ENCODE measurements around the gene TIAM2. TPM values are rescaled to one million over a fixed set of nuclear protein-coding genes. Genes with fewer than 3 reads are reported as not detected.

Gene TIAM2
- total RNA-seq, 2 experiments from 2014 or later = 5.4 to 6.2 TPM

DNA sequence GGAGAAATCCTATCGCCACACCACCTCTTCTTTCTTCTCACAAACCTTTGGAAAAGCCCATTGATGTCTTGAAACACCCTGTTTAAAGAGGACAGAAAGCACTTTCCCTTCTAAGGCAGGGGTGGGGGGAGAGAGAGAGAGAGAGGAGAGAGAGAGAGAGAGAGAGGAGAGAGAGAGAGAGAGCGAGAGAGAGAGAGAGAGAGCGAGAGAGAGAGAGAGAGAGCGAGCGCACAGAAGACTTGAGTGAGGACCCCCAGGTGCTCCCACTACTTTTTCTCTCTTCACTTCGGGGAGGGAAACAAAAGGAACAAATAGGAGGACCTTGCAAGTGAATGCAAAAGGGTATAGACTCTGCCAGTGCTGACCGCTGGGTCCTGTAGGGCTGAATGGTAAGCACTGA lies 52.4 kb downstream of the TIAM2 start:
- H3K4me3 ChIP-seq (ENCODE audit: low read depth, low read length, poor library complexity, severe bottlenecking) = no peak overlapping the region
- TF ChIP-seq EZH2phosphoT487 (IDR thresholded peaks at IDR 0.05; ENCODE audit: borderline replicate concordance, low read depth, low read length) = no peak
- TF ChIP-seq, protein P1, sequence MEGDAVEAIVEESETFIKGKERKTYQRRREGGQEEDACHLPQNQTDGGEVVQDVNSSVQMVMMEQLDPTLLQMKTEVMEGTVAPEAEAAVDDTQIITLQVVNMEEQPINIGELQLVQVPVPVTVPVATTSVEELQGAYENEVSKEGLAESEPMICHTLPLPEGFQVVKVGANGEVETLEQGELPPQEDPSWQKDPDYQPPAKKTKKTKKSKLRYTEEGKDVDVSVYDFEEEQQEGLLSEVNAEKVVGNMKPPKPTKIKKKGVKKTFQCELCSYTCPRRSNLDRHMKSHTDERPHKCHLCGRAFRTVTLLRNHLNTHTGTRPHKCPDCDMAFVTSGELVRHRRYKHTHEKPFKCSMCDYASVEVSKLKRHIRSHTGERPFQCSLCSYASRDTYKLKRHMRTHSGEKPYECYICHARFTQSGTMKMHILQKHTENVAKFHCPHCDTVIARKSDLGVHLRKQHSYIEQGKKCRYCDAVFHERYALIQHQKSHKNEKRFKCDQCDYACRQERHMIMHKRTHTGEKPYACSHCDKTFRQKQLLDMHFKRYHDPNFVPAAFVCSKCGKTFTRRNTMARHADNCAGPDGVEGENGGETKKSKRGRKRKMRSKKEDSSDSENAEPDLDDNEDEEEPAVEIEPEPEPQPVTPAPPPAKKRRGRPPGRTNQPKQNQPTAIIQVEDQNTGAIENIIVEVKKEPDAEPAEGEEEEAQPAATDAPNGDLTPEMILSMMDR (conservative IDR thresholded peaks at IDR 0.05; ENCODE audit: low read length) = no peak
- H3K27ac ChIP-seq (ENCODE audit: low read depth, low read length, poor library complexity, severe bottlenecking) = no peak overlapping the region
- CTCF ChIA-PET (ENCODE audit: unreplicated experiment) = no interaction called here
- no peak overlapping the region for H2AFZ ChIP-seq (ENCODE audit: low read length)
- BruUV-seq (replicated peaks) = no TSS peak
- H4K20me1 ChIP-seq (ENCODE audit: insufficient read depth, low read length) = no peaks in the 10 kb centered on the region
- H3K36me3 ChIP-seq (ENCODE audit: insufficient read depth, low read length) = no peaks in the 10 kb centered on the region
- intact Hi-C loops (cut with micrococcal nuclease; ENCODE audit: unreplicated experiment) = no loop called here
- POLR2A ChIA-PET = no interaction called here
- H3K4me2 ChIP-seq (ENCODE audit: low read length) = no peak overlapping the region
- no peaks in the 10 kb centered on the region for H3K4me1 ChIP-seq (ENCODE audit: insufficient read depth, low read length, poor library complexity, severe bottlenecking)
- no peaks in the 10 kb centered on the region for H3K9me3 ChIP-seq (ENCODE audit: low read length)
- no peaks in the 10 kb centered on the region for H3K79me2 ChIP-seq (ENCODE audit: insufficient read depth, low read depth, low read length)
- no peak for DNase-seq (ENCODE audit: low spot score)
- no peaks in the 10 kb centered on the region for H3K9me2 ChIP-seq (ENCODE audit: insufficient read depth, low read length)

DNA sequence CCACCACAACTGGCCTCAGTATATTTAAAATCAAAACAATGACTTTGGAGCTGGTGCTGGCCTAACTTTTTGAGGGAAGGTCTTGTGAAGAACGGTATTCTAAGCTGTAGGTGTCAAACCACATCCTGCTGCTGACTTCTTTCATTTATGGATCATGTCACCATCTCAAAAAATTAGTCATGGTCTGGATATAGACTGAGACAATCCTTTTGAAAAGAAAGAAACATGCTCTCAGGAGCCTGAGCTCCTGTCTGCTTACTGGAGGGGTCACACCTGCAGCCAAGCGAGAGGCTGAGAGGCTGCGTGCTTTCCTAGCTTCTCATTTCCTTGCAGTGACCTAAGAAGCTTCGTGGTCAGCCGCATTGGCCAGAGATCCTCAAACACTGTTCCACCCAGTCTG lies 55.2 kb downstream of the TIAM2 start:
- H3K9me2 ChIP-seq (ENCODE audit: insufficient read depth, low read length) = no peaks in the 10 kb centered on the region
- H2AFZ ChIP-seq (ENCODE audit: low read length) = no peak overlapping the region
- no peaks in the 10 kb centered on the region for H3K4me1 ChIP-seq (ENCODE audit: insufficient read depth, low read length, poor library complexity, severe bottlenecking)
- no peaks in the 10 kb centered on the region for H3K79me2 ChIP-seq (ENCODE audit: insufficient read depth, low read depth, low read length)
- no peak overlapping the region for H3K4me2 ChIP-seq (ENCODE audit: low read length)
- no peak overlapping the region for H3K27ac ChIP-seq (ENCODE audit: low read depth, low read length, poor library complexity, severe bottlenecking)
- CTCF ChIA-PET (ENCODE audit: unreplicated experiment) = interaction anchor here (0.6 kb wide), 1 partner anchor 59 kb away, joined by 3 read pairs; no protein-coding TSS in a partner anchor
- intact Hi-C loops (cut with micrococcal nuclease; ENCODE audit: unreplicated experiment) = no loop called here
- DNase-seq (ENCODE audit: low spot score) = no peak
- H3K36me3 ChIP-seq (ENCODE audit: insufficient read depth, low read length) = no peaks in the 10 kb centered on the region
- H3K9me3 ChIP-seq (ENCODE audit: low read length) = no peaks in the 10 kb centered on the region
- no TSS peak for BruUV-seq (replicated peaks)
- TF ChIP-seq, protein P1 (conservative IDR thresholded peaks at IDR 0.05; ENCODE audit: low read length) = no peak
- TF ChIP-seq EZH2phosphoT487 (IDR thresholded peaks at IDR 0.05; ENCODE audit: borderline replicate concordance, low read depth, low read length) = no peak
- no peaks in the 10 kb centered on the region for H4K20me1 ChIP-seq (ENCODE audit: insufficient read depth, low read length)
- POLR2A ChIA-PET = interaction anchor here (1.1 kb wide), 1 partner anchor 68 kb away, joined by 3 read pairs; no protein-coding TSS in a partner anchor
- H3K4me3 ChIP-seq (ENCODE audit: low read depth, low read length, poor library complexity, severe bottlenecking) = no peak overlapping the region

DNA sequence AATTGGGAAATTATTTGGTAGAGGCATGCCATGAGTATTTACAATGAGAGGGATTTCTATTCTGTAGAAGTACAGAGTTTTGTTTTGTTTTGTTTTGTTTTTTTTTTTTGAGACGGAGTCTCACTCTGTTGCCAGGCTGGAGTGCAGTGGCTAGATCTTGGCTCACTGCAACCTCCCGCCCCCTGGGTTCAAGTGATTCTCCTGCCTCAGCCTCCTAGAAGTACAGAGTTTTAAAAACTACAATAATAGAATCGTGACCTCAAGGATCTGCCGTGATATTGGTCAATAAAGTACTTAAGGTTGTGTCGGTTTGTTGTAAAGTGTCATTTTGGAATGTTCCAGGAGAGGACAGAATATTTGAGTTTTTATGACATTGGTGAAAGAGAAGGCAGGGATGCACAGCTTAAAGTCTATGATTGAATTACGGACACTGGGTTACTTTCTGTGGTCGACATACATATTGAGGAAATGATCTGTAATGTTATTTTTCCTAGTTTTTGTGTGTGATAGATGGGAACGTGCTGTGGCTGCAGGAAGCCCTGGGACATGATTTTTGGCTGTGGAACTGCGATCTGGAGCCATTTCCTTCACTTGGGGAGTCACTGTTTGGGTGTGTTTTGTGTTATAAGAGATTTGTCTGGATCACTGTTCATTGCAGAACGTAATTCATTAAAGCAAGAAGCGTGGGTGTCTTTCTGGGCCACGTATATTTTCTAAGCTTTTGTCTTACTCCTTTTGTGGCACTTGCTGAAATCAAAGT lies 59.6 kb downstream of the TIAM2 start:
- H3K4me2 ChIP-seq (ENCODE audit: low read length) = no peak overlapping the region
- H3K79me2 ChIP-seq (ENCODE audit: insufficient read depth, low read depth, low read length) = no peaks in the 10 kb centered on the region
- no peak for TF ChIP-seq EZH2phosphoT487 (IDR thresholded peaks at IDR 0.05; ENCODE audit: borderline replicate concordance, low read depth, low read length)
- TF ChIP-seq, protein P1 (conservative IDR thresholded peaks at IDR 0.05; ENCODE audit: low read length) = no peak
- intact Hi-C loops (cut with micrococcal nuclease; ENCODE audit: unreplicated experiment) = no loop called here
- no peaks in the 10 kb centered on the region for H3K4me1 ChIP-seq (ENCODE audit: insufficient read depth, low read length, poor library complexity, severe bottlenecking)
- no peak overlapping the region for H3K4me3 ChIP-seq (ENCODE audit: low read depth, low read length, poor library complexity, severe bottlenecking)
- CTCF ChIA-PET (ENCODE audit: unreplicated experiment) = no interaction called here
- no peak overlapping the region for H3K27ac ChIP-seq (ENCODE audit: low read depth, low read length, poor library complexity, severe bottlenecking)
- H3K9me2 ChIP-seq (ENCODE audit: insufficient read depth, low read length) = no peaks in the 10 kb centered on the region
- POLR2A ChIA-PET = no interaction called here
- BruUV-seq (replicated peaks) = no TSS peak
- H3K36me3 ChIP-seq (ENCODE audit: insufficient read depth, low read length) = no peaks in the 10 kb centered on the region
- no peaks in the 10 kb centered on the region for H4K20me1 ChIP-seq (ENCODE audit: insufficient read depth, low read length)
- no peak for DNase-seq (ENCODE audit: low spot score)
- no peaks in the 10 kb centered on the region for H3K9me3 ChIP-seq (ENCODE audit: low read length)
- H2AFZ ChIP-seq (ENCODE audit: low read length) = no peak overlapping the region
